PC-3 (cell line): ENCODE data around the gene BDKRB2. TPM values are rescaled to one million over a fixed set of nuclear protein-coding genes. Genes with fewer than 3 reads are reported as not detected.

Experiments used
- ATAC-seq: fragments of 200-7000 bp; cut with Tn5 transposase; 2 replicates; pipeline ENCODE4 v1.9.1; 2020; ENCODE audit warnings: mild to moderate bottlenecking, moderate library complexity
- BruUV-seq: library from RNA; stranded (reverse); fragments of 400-500 nt; replicated peaks from 2 replicates; lab custom pipeline; 2021; lab: Mats Ljungman, UMichigan
- CTCF ChIA-PET: fragments of 300-600 bp; sonication (Branson Sonifier 250); formaldehyde crosslinking; loops from one replicate; lab custom pipeline; 2022; ENCODE audit warnings: antibody characterized with exemption; lab: Charles Lee
- POLR2A ChIA-PET: fragments of 300-600 bp; sonication (Branson Sonifier 250); formaldehyde crosslinking; loops from one replicate; lab custom pipeline; 2022; ENCODE audit warnings: antibody characterized with exemption; ENCODE audit not compliant: unreplicated experiment; lab: Charles Lee
- DNase-seq: peaks from one replicate; pipeline ENCODE4 v3.0.0-alpha.2; 2015
- H2AFZ ChIP-seq: fragments of 300-600 bp; sonication (generic); 2 replicates; pipeline ENCODE4 v1.6.0; 2016; ENCODE audit warnings: antibody characterized with exemption, low read length
- H3F3A ChIP-seq: fragments of 300-600 bp; sonication (generic); one replicate; pipeline ENCODE4 v1.6.0; 2017; ENCODE audit warnings: antibody characterized with exemption, low read length, control low read depth, mild to moderate bottlenecking; ENCODE audit not compliant: unreplicated experiment
- H3K27ac ChIP-seq: fragments of 300-600 bp; sonication (generic); 2 replicates; pipeline ENCODE4 v1.5.1; 2016; ENCODE audit warnings: mild to moderate bottlenecking, low read length
- H3K27me3 ChIP-seq: fragments of 300-600 bp; sonication (generic); 2 replicates; pipeline ENCODE4 v1.6.1; 2016; ENCODE audit warnings: low read length, mixed read lengths
- H3K36me3 ChIP-seq: fragments of 300-600 bp; sonication (generic); 2 replicates; pipeline ENCODE4 v1.6.1; 2016; ENCODE audit warnings: low read depth, mixed run types, low read length, mixed read lengths
- H3K4me1 ChIP-seq: fragments of 300-600 bp; sonication (generic); 2 replicates; pipeline ENCODE4 v1.5.1; 2016; ENCODE audit warnings: low read length; ENCODE audit not compliant: insufficient read depth
- H3K4me2 ChIP-seq: fragments of 300-600 bp; sonication (generic); 2 replicates; pipeline ENCODE4 v1.6.0; 2016; ENCODE audit warnings: low read length
- H3K4me3 ChIP-seq: fragments of 300-600 bp; sonication (generic); 2 replicates; pipeline ENCODE4 v1.5.1; 2016; ENCODE audit warnings: mild to moderate bottlenecking, low read length, mixed read lengths
- H3K79me2 ChIP-seq: fragments of 300-600 bp; sonication (generic); 2 replicates; pipeline ENCODE4 v1.6.1; 2017; ENCODE audit warnings: low read length, mixed read lengths
- H3K9ac ChIP-seq: fragments of 300-600 bp; sonication (generic); 2 replicates; pipeline ENCODE4 v1.6.0; 2016; ENCODE audit warnings: mild to moderate bottlenecking, low read length
- H3K9me2 ChIP-seq: fragments of 300-600 bp; sonication (generic); replicated peaks from 2 replicates; pipeline ENCODE4 v1.6.1; 2016; ENCODE audit warnings: mixed run types, low read length, mixed read lengths
- H3K9me3 ChIP-seq: fragments of 300-600 bp; sonication (generic); 2 replicates; pipeline ENCODE4 v1.6.1; 2016; ENCODE audit warnings: low read length, mixed read lengths
- H4K20me1 ChIP-seq: fragments of 300-600 bp; sonication (generic); 2 replicates; pipeline ENCODE4 v1.6.1; 2016; ENCODE audit warnings: low read length, mixed read lengths
- EZH2 ChIP-seq: fragments of 300-600 bp; sonication (generic); IDR thresholded peaks from one replicate; pipeline ENCODE4 v1.6.1; 2017; ENCODE audit warnings: antibody characterized with exemption, mild to moderate bottlenecking, low read length; ENCODE audit not compliant: unreplicated experiment
- EZH2phosphoT487 ChIP-seq: fragments of 300-600 bp; sonication (generic); IDR thresholded peaks from 2 replicates; pipeline ENCODE4 v1.6.1; 2018; ENCODE audit warnings: mild to moderate bottlenecking, antibody characterized with exemption, low read length, borderline replicate concordance
- intact Hi-C: fragments of 100-400 bp; cut with micrococcal nuclease; formaldehyde crosslinking; loops from 2 replicates; pipeline ENCODE4 v1.9.0; 2023
- total RNA-seq: library from RNA; depleted of rRNA; stranded (reverse); fragments of >200 nt; gene quantifications from 2 replicates; pipeline ENCODE4 v1.2.3, GENCODE V29; 2014
- TF ChIP-seq, protein P1 (sequence below): fragments of 300-600 bp; sonication (generic); conservative IDR thresholded peaks from 2 replicates; pipeline ENCODE4 v1.5.1; 2017; ENCODE audit warnings: antibody characterized with exemption, low read depth, mild to moderate bottlenecking, low read length

Gene BDKRB2
- total RNA-seq, 1 experiment from 2014 or later, result 0.07 TPM

DNA sequence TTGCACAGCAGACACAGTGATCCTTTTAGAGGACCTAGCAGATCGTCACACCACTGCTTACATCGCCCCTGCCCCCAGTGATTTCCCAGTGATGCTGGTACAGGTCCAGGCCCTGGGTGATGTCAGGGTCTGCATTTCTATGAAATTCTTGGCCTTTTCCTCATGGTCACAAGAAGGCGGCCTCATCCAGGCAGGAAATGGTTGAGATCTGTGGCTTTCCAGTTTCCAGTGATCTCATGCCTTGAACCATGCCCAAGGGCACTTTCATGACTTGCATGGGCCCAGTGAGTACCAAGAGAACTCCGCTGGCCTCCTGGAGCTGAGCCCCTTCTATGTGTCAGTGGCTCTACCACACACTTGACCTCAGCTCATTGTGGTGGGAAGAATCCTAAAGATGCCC lies 41.9 kb upstream of the BDKRB2 start:
- Histone ChIP-seq H3K79me2 (no peaks in the 10 kb centered on the region), H3K9me2 (no peaks in the 10 kb centered on the region), H3K27ac (no peak overlapping the region), H3K4me2 (no peak overlapping the region), H4K20me1 (no peaks in the 10 kb centered on the region), H3K4me3 (no peak overlapping the region), H3K9ac (no peak overlapping the region), H3K4me1 (peaks cover 8% of the 10 kb centered on the region), H2AFZ (no peak overlapping the region), H3K27me3 (peaks cover 13% of the 10 kb centered on the region), H3K36me3 (no peaks in the 10 kb centered on the region), H3K9me3 (no peaks in the 10 kb centered on the region), H3F3A (no peaks in the 10 kb centered on the region)
- ATAC-seq, result no peak
- DNase-seq, result no peak
- TF ChIP-seq, protein P1, sequence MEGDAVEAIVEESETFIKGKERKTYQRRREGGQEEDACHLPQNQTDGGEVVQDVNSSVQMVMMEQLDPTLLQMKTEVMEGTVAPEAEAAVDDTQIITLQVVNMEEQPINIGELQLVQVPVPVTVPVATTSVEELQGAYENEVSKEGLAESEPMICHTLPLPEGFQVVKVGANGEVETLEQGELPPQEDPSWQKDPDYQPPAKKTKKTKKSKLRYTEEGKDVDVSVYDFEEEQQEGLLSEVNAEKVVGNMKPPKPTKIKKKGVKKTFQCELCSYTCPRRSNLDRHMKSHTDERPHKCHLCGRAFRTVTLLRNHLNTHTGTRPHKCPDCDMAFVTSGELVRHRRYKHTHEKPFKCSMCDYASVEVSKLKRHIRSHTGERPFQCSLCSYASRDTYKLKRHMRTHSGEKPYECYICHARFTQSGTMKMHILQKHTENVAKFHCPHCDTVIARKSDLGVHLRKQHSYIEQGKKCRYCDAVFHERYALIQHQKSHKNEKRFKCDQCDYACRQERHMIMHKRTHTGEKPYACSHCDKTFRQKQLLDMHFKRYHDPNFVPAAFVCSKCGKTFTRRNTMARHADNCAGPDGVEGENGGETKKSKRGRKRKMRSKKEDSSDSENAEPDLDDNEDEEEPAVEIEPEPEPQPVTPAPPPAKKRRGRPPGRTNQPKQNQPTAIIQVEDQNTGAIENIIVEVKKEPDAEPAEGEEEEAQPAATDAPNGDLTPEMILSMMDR, result no peak
- TF ChIP-seq EZH2, result no peak
- TF ChIP-seq EZH2phosphoT487, result no peak
- ChIA-PET POLR2A (no interaction called here), CTCF (no interaction called here)
- no TSS peak for BruUV-seq
- intact Hi-C loops, result no loop called here

DNA sequence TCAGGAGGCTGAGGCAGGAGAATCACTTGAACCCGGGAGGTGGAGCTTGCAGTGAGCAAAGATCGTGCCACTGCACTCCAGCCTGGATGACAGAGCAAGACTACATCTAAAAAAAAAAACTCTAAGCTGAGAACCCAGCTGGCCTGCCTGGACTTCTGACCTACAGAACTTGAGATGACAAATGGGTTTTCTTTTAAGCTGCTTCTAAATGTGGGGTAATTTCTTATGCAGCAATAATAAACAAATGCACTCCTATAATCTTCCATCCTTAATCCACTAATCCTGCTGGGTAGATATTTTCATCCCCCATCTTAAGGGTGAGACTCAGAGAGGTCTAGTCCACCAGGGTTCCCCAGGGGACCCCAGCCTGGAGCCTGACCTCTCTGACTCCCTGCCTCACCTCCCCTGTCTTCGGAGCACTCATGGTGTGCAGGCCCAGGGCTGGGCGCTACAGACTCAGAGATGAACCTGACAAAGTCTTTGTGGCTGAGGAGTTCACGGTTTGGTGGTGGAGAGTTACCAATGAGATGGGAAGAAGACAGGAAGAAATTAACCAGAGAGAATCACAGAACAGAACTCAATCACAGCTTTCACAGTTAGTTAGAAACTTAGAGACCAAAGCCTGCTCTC lies 39.7 kb upstream of the BDKRB2 start:
- Histone ChIP-seq H3K9ac (no peak overlapping the region), H3F3A (no peaks in the 10 kb centered on the region), H3K27me3 (peaks cover 17% of the 10 kb centered on the region), H3K27ac (no peak overlapping the region), H3K4me2 (no peak overlapping the region), H4K20me1 (no peaks in the 10 kb centered on the region), H3K4me1 (peaks cover 8% of the 10 kb centered on the region), H3K36me3 (no peaks in the 10 kb centered on the region), H3K9me3 (no peaks in the 10 kb centered on the region), H3K4me3 (no peak overlapping the region), H3K79me2 (no peaks in the 10 kb centered on the region), H3K9me2 (no peaks in the 10 kb centered on the region), H2AFZ (no peak overlapping the region)
- ChIA-PET CTCF (no interaction called here), POLR2A (no interaction called here)
- no peak for DNase-seq
- BruUV-seq, result no TSS peak
- TF ChIP-seq, protein P1, result no peak
- no peak for TF ChIP-seq EZH2phosphoT487
- no peak for TF ChIP-seq EZH2
- no peak for ATAC-seq
- intact Hi-C loops, result no loop called here

DNA sequence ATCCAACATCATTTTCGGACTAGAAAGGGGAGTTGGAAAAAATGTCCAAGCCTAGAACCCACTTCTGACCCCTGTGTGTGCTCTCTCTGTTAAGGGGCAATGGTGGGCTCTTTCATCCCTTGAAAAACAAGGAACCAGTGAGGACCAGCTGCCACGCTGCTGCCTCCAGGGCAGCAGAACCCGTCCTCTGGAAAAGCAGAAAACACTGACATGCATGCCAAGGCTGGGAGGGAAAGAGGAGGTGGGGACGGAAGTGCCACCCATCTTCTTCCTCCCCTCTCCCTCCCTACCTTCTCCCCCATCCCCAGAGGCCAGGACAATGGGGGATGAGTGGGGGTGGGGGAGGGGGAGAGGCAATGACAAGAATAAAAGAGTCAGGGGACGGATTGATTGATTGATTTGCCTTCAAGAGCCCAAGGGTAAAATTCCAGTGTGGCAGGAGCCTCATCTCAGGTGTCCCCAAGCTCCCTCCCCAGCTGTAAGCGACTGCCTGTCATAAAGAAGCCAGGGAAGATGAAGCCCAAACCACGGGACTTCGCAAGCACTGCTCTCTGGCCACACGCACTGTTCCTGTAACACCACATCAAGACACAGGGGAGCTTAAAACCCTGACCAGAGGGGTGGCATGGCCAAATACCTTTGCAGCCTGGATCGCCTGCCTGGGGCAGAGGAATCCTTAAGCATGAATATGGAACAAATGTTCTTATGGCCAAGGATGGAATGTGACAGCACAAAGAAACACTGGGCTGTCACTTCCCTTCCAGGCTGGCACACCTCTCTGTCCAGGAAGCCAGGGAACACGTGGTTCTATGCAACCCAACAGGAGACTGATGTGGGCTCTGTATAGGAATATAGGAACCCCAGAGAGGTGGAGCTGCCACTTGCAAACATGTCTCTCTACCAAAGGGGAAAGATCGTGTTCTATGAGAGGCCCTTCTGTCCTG lies 38.9 kb upstream of the BDKRB2 start:
- POLR2A ChIA-PET, result no interaction called here
- Histone ChIP-seq H3K9ac (no peak overlapping the region), H3K9me2 (no peaks in the 10 kb centered on the region), H3K4me3 (no peak overlapping the region), H3K36me3 (no peaks in the 10 kb centered on the region), H3K4me2 (no peak overlapping the region), H4K20me1 (no peaks in the 10 kb centered on the region), H3K9me3 (no peaks in the 10 kb centered on the region), H2AFZ (no peak overlapping the region), H3F3A (no peaks in the 10 kb centered on the region), H3K4me1 (peaks cover 8% of the 10 kb centered on the region), H3K79me2 (no peaks in the 10 kb centered on the region), H3K27ac (no peak overlapping the region), H3K27me3 (peaks cover 20% of the 10 kb centered on the region)
- DNase-seq (no peak), ATAC-seq (no peak)
- no TSS peak for BruUV-seq
- CTCF ChIA-PET, result no interaction called here
- TF ChIP-seq, protein P1, result no peak
- TF ChIP-seq EZH2, result no peak
- intact Hi-C loops, result no loop called here
